ENCODE results near the gene NFATC1.

The NFATC1 gene

DNA sequence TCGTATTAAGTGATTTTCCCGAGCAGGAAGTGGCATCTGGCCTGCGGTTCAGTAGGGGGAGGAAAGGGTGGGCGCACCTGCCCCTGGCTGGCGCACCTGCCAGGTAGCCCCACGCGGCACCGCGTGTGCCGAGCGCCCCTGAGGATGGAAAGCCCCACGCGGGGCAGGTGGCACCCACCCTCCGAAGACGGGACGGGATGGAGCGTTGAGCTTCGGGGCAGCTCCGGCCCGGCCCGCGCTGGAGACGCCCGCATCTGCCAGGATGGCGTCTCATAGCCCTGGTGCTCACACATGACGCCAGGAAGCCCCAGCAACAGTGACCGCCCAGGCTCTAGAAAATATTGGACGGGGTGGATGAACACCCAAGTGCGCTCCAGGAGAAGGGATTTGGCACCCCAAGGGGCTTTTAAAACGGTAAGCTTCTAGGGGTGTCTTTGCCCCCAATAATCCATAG, 2.5 kb upstream of the NFATC1 start:
- DNase-seq = no peak

DNA sequence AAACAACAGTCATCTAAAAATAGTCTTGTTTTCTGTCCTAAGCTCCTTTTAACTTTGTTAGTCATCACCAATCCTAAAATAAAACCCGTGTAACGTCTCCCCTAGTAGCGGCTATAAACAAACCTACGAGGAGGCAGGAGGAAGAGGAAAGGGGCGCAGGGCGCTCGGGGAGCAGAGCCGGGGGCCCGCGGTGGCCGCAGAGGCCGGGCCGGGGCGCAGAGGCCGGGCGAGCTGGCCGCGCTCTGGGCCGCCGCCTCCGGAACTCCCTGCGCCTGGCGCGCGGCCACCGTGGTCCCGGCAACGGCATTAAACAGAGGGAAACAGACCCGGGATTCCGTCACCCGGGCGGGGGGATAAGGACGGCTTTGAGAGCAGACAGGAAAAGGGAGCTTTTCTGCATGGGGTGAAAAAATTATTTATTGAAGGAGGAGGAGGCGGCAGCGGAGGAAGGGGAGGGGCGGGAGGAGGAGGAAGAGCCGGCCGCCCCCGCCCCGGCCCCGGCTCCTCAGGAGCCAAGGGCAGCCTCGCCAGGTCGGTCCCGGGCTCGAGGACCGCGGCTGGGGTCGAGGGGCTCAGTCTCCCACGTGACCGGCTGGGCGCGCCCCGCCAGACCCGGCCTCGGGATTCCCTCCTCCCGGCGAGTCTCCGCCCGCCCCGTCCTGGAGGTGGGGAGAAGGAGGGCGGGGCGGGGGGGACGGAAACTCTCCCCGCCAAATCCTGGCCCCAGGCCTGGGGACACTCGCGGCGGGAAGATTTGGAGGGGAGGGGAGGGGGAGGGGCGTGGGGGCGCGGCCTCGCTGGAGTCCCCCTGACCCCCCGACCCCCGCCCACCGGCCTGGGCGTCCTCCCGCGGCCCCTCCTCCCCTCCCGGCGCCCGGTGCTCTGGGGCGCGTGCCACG, 1.8 kb upstream of the NFATC1 start:
- DNase-seq = no peak

- no peak for DNase-seq
Measured at GRCh38 chr18:79394534-79395307, 1.0 kb upstream of the NFATC1 start.

- DNase-seq = no peak
Measured at GRCh38 chr18:79395308-79395640, 456 bp upstream of the NFATC1 start.

- no peak for DNase-seq
Measured at GRCh38 chr18:79396431-79397246, 909 bp downstream of the NFATC1 start.

GRCh38 chr18:79397247-79397829, 1.6 kb downstream of the NFATC1 start:
- no peak for DNase-seq

- DNase-seq = no peak
Measured at GRCh38 chr18:79397830-79398761, 2.4 kb downstream of the NFATC1 start.

DNA sequence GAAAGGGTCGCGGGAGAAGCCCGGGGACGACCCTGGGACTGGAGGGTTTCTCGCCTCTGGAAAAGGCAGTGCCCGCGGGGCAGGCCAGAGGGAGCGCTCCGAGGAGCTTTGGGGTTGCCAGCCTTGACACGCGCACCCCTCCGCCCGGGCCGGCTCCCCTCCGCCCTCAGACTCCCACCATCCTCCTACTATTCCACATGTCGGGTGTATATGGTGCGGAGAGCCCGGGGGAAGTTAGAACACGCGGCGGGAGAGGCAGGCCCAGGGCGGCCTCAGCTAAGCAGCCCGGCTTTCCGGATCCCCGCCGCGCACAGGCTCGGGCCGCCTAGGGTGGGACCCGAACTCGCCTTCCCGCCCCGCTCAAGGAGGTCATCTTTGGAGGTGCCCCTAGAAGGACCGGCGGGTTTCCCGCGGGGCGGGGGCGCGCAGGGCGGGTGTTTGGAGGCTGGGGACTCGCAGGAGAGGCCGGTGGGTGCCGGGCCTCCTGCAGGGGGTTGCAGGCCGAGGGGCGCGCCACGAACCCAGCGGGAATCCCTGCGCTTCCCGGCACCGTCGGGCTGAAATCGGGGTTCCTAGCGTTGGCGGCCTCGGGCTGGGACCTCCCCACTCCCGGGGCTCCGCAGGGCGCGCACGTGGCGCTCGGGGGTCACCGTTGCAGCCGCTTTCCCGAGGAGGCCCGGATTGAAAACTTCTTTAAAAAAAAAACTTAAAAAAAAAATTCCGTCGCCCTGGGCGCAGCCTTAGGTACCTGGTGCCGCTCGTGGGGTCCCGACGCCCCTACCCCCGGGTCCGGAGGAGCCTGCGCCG, 3.7 kb downstream of the NFATC1 start:
- DNase-seq = no peak

- DNase-seq = no peak
Measured at GRCh38 chr18:79400091-79400590, 4.4 kb downstream of the NFATC1 start.

- DNase-seq = no peak
Measured at GRCh38 chr18:79400591-79401381, 5.1 kb downstream of the NFATC1 start.

- no peak for DNase-seq
Measured at GRCh38 chr18:79401494-79402208, 5.9 kb downstream of the NFATC1 start.

GRCh38 chr18:79402209-79402576, 6.5 kb downstream of the NFATC1 start:
- DNase-seq = no peak

- DNase-seq = no peak
Measured at GRCh38 chr18:79402977-79403722, 7.4 kb downstream of the NFATC1 start.

GRCh38 chr18:79403723-79404566, 8.2 kb downstream of the NFATC1 start:
- no peak for DNase-seq

GRCh38 chr18:79404567-79404910, 8.8 kb downstream of the NFATC1 start:
- DNase-seq = no peak

- no peak for DNase-seq
Measured at GRCh38 chr18:79405019-79405780, 9.5 kb downstream of the NFATC1 start.
